SH-SY5Y (cell line): ENCODE data around the gene CCDC78.

Experiments
- GATA2 ChIP-seq: IDR thresholded peaks from 2 replicates; pipeline ENCODE4 v1.6.1; 2011; ENCODE audit warnings: mild to moderate bottlenecking, low read depth, low read length
- GATA3 ChIP-seq: IDR thresholded peaks from 2 replicates; pipeline ENCODE4 v1.6.1; 2011; ENCODE audit warnings: low read depth, mild to moderate bottlenecking, low read length, moderate library complexity

- TF ChIP-seq GATA2: no peak
- TF ChIP-seq GATA3: no peak
Observed at GRCh38 chr16:749010-749409, 22.8 kb upstream of the CCDC78 start.
